Amygdala (tissue), 56 donors: ENCODE measurements around the gene RBM38.

Source experiments
- DNase-seq, 56 donors: peaks; one replicate each; lab custom pipeline; 2025; lab: John Stamatoyannopoulos, UW

RBM38 gene

DNA sequence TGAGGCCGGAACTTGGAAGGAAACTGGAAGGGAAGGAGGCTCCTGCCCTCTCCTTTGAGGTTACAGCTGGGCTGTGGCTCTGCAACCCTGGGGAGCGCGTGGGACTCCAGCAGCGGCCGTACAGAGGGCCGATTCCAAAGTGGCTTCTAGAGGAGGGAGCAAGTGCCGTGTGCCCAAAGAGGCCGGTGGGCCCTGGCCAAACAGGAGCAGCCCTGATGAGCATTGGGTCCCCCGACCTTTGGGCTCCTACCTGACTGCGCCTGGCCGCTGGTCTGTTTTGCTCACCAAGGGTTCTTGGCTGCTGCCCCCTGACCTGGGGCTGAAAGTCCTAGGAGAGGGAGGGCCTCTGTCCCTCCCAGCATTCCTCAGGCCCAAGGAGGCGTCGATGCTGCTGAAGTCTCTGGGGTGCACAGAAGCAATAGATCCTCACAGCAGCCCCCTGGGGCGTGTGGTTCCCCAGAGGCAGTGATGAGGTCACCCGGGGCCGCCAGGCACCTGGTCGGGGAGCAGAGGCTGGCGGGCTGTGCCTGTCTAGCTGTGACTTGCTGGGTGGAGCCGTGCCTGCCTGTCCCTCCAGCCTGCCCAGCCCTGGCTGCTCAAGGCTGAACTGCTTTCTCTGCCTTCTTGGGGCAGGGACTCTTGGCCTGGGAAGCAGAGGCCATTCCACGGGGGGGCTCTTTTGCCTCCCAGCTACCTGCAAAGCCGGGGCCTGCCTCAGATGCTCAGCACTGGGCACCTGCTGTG, 9.8 kb downstream of the RBM38 start:
- DNase-seq, result no peak

DNA sequence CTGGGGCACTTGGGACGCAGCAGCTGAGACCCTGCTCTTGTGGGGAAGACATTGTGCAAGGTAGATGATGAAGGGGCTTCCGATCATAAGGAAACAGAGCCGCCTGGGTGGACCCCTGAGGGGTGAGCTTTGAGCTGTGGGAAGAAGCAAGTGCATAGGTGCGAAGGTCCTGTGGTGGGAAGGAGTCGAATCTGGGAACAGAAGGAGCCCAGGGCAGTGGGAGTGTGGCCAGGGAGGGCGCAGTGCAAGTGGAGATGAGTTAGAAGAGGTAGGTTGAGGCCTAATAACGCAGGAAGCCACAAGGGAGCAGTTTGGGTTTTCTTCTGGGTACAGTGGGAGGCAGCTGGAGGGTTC, 10.3 kb downstream of the RBM38 start:
- DNase-seq, result no peak

DNA sequence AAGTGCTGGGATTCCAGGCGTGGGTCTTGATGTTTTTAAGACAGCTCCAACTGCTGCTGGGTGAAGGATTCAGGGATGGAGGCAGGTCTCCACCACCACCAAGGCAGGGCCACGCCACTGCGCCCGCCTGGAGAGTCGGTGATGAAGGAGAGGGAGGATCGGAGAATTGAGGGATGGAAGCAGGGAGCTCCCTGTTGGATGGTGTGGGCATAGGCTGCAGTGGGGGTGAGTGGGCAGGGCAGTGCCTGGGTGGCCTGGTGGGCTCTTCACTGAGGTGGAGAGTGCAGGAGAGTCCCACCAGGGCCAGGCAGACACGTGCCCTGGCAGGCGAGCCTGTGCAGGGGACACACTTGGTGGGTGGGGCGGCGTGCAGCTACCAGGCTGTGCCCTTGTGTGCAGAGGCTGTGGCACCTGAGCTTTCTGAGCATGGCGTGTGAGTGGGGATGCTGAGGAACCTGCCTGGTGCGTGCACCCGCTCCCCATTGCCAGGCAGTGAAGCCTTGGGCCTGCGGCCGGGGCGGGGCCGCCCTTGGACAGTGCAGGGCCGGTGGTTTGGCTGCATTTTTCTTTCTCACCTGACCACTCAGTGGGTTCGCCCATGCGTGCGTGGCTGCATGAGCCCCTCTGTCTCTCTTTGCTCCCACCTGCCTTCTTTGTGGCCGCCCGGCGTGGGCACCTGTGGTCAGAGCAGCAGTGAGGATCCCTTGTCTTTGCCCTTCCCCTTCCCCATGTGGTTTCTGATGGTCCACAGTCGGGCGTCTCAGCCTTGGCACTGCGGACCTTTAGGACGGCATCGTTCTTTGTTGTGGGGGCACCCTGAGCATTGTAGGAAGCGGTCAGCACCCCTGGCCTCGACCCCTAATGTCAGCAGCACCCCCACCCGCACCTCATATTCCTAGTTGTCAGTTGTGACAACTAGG, 11.3 kb downstream of the RBM38 start:
- no peak for DNase-seq

DNA sequence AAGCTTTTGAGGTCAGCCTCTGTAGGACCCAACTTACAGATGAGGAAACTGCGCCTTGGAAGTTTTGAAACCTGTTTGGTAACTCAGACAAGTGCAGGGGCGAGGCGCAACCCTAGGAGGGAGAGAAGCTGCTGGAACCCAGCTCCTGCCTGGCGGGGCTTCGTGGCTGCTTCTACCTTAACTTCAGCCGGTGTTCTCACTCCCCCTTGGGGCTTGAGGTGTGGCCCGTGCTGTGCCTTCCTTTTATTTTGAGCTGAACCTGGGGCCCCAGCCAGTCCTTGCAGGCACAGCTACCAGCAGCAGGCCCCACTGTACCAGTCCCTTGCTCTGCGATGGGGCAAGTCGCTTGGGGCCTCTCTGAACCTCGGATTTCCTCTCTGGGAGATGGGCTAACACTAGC, 12.0 kb downstream of the RBM38 start:
- DNase-seq, result no peak

DNA sequence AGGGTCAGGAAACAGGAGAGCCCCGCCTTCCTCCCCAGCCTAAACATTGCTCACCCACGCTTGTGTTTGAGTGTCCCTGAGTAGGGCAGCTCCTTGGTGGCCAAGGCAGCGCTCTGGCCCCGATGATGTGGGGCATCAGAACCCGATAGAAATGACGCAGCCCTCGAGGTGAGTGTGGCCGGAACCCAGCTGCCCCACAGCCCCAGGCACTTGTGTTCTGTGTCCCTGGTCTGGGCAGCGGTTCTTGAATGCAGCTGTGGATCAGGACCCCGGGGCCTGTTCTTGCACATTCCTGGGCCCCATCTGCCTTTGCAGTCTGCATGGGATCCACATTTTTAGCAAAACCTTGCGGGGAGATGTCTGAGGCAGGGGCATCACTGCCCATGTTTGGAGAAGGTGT, 12.8 kb downstream of the RBM38 start:
- no peak for DNase-seq

DNA sequence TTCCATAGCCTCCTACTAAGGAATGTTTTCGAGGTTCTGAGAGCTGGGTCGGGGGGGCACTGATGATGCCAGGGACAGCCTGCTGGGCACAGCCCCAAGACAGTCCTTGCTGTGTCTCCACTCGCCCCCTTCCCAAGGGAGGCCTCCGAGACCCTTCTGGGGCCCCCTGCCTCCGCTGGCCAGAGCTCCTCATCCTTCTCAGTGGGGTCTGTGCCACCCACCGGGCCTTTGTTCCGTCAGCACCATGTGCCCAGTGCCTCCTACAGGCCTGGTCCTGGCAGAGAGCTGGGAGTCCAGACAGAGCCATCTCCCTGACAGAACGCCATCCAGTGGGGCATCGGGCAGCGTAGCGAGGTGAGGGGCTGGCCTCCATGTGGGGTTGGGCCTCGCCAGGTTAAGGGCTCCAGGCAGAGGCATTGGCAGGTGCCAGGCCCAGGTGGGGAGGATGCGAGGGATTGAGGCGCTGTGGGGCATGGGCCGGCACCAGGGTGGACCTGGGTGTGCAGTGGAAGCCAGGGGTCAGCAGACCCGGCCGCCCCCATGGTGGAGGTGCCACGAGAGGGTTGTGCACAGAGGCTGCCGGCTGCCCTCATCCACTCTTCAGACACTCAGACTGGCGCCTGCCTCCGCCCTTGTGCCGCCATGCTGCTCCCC, 13.3 kb downstream of the RBM38 start:
- DNase-seq, result no peak

- DNase-seq, result no peak
Observed at GRCh38 chr20:57405236-57406016, 14.2 kb downstream of the RBM38 start.

DNA sequence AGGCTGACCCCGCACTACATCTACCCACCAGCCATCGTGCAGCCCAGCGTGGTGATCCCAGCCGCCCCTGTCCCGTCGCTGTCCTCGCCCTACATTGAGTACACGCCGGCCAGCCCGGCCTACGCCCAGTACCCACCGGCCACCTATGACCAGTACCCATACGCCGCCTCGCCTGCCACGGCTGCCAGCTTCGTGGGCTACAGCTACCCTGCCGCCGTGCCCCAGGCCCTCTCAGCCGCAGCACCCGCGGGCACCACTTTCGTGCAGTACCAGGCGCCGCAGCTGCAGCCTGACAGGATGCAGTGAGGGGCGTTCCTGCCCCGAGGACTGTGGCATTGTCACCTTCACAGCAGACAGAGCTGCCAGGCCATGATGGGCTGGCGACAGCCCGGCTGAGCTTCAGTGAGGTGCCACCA, 16.4 kb downstream of the RBM38 start:
- no peak for DNase-seq

GRCh38 chr20:57408131-57408530, 16.9 kb downstream of the RBM38 start:
- DNase-seq, result no peak

DNA sequence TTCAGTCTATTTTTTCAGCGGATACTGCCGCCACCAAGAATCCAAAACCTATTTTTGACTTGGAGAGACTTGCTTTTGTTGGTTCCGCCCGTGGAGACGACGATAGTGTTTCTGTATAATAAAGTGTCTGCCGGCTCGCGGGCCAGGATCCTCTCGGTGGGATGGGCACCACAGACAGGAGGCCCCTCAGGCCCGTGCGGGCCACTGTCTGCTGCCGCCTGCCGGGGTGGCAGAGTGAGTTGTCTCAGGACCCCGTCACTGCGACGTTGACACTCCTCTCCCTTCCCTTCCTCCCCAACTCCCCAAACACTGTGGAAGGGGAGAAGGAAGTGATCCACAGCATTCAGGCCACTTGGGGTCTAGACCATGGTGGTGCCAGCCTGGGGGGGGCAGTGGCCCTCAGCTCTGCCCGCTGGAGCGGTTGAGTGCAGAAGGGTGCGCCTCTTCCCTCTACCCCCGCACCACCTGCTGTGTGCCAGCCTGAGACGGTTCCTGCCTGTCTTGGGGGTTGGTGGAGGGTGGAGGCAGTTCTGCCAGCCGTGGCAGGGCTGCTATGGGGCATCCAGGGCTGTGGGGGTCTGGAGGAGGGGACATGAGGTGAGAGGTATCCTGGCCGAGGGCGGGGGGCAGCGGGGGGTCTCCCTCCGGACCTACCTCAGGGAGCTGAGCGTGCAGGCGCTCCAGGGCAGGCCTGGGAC, 17.5 kb downstream of the RBM38 start:
- no peak for DNase-seq

DNA sequence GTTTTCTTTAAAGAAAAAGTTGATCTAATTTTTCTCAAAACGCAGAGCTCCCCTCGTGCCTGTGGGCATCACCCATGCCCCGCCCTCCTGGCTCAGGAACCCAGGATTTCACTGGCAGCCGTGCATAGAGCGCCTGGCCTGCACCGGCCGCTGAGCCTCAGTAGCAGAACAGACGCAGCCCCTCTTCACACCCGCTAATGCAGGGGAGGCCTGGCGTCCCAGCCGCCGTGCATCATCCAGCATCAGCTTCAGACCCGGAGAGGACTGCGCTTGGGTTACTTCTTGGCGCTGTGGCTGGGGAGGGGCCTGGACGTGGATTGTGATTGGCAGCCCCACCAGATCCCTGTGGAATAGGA, 18.1 kb downstream of the RBM38 start:
- peak in 2 of 56 donors; percentile 19 to 20 for DNase-seq

DNA sequence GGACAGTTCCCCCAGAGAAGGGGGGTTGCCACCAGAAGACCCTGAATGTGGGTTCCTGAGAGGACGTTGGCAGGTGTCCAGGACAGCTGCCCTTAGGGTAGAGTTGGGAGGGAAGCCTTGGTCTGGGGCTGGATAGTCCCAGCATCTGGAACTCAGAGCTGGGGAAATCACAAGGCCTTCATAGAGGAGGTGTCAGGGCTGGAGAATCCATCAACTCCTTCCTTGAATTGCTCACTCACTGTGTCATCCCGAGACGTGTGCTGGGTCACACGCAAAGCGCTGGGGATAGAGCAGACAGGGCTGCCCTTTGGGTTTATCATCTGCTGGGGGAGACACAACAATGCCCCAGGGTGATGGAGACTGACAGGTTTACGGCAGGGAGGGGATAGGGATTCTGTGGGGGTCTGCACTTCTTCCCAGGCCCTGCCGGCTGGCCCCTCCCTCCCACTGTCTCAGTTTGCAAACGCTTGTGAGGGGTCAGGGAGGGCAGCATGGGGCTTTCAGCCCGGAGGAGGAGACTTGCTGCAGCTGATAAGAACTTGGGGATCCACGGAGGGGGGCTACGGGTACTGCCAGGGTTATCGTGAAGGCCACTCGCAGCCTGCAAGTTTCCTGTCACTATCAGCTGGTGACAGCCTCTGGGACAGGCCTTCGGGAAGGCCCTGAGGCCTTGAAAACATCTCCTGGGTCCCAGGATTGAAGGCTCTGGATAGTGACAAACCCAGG, 18.6 kb downstream of the RBM38 start:
- DNase-seq, result no peak

GRCh38 chr20:57410398-57410920, 19.3 kb downstream of the RBM38 start:
- no peak for DNase-seq

GRCh38 chr20:57410924-57411323, 19.7 kb downstream of the RBM38 start:
- DNase-seq, result no peak

DNA sequence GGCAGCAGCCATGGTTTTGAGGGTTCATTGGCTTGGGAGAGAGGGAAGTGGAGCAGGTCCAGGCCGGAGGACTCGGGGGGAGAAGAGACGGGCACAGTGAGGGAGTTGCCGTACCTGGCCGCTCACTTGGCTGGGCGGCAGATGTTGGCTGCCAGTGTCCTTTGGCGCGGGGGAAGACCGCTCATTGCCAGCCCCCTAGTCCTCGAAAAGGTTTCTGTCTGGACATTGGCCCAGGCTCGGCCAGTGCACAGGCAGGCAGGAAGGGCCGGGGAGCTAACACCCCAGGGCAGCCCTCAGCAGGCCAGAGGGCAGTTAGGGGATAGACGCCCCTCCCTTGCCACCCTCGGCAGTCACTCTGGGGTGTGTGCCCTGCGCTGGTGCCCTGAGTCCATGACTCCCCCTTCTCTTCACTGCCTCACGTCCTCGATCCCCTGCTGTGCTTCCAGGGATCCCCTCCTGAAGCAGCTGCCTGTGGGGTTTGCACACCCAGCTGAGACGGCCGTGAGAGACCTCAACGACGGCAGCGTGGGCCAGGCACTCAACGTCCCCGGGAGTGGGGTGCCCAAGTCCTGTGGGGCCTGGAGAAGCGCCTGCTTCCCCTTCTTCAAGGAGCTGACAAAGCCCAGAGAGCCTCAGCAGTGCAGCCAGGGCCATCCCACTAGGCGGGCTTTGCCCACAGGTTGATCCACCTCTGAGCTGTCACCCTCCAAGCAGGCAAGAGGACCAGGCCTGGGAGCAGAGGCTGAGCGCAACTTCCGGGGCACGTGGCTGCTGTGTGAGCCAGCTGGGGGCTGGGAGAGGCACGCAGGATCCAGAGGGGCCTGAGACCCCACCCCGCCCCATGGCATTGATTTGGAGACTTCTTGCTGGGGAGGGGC, 20.4 kb downstream of the RBM38 start:
- no peak for DNase-seq

GRCh38 chr20:57412347-57413029, 21.3 kb downstream of the RBM38 start:
- DNase-seq, result no peak

DNA sequence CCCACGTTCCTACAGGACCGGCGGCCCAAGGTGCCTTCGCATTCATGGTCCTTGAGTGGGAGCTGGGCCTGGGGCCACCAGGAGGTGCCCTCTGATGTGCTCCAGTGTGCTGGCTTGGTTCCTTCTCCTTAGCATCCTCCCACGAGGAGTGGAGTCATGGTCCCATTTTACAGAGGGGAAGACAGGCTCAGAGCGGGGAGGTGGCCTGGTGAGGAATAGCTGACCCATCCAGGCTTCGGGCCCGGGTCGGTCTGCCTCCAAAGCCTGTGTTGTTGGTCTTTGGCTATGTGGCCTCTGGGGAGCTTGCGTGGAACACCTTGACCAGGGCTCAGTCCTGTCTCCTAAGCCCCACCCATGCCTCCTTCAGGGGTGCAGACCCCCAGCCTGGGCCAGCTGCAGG, 22.8 kb downstream of the RBM38 start:
- no peak for DNase-seq
